T-helper 1 cell treated with Interleukin-12 subunit alpha and Interleukin-12 subunit beta and Interleukin-4 antibody, amounts not matched to agents 30 ng/mL and 1 ng/mL, for 36 hours (primary cell): ENCODE measurements around the gene B3GALT5. TPM values are rescaled to one million over a fixed set of nuclear protein-coding genes. Genes with fewer than 3 reads are reported as not detected.
"Not testable (repeated sequence)": the region's sequence is repeated elsewhere in the genome, so short reads cannot be mapped to it uniquely, and the experiment has no call there.

ENCODE experiments used
- intact Hi-C: fragments of 100-400 bp; cut with micrococcal nuclease; formaldehyde crosslinking; loops from one replicate; pipeline ENCODE4 v1.15.1; 2024
- total RNA-seq: library from RNA; stranded (reverse); gene quantifications from 2 replicates; pipeline ENCODE4 v1.2.3, GENCODE V29; 2022

Gene B3GALT5, protein sequence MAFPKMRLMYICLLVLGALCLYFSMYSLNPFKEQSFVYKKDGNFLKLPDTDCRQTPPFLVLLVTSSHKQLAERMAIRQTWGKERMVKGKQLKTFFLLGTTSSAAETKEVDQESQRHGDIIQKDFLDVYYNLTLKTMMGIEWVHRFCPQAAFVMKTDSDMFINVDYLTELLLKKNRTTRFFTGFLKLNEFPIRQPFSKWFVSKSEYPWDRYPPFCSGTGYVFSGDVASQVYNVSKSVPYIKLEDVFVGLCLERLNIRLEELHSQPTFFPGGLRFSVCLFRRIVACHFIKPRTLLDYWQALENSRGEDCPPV
- not detected in 2 replicates for total RNA-seq

DNA sequence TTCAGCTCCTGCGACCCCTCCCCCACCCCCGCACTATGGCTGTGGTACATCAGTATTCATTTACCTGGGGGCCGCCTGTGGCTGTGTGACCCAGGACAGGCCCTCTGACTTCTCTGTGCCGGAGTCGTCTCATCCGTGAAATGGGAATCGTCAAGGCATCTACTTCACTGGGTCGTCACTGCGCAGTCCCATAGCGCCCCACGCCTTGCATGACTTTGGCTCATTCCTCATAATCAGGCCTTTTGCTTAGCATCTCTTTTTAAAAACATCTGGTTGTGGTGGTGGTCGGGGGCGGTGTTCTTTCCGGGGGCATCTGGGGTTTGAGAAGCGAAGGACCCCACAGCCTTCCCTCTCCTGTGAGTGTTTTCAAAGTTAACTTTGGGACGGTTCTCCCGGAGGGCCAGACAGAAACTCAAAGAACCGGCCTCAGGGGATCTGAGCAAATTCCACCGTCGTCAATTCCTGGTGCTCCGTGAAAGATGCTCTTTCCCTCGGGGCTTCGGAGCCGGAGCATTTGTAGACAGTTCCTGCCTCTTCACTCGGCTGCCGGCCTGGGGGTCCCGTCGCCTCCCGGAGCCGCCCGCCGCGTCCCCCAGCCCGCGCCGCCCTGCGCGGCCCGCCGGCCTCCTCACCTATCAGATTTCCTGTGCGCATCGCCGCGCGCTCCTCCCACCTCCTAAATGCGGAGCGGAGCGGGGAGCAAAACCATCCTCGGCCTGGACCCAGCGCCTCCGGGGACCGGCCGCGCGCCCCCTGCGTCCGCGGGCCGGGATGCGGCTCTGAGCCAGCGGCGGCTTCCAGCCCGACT lies at the start of gene B3GALT5:
B3GALT5 (plus strand) TSS at position 708 of the 808 bp plus-strand sequence. CDS start 47,620 bp downstream, outside the sequence.
- intact Hi-C loops = no loop called here

DNA sequence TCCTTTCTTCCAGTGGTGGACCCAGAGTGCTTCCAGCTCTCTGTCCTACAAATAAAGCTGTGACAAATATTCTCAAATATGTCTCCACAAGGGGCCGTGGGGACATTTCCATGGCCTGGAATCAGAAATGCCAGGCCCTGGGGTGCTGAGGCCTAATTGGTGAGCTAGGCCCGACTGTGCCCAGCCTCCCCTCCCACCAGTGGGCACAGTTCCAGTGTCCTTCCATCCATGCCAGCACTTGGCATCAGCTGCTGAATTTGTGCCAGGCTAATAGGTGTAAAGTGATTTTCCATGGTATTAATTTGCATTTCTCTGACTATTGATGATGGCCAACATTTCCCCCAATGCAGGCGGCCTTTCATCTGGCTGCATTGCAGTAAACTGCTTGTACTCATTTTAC lies 48.5 kb upstream of the B3GALT5 start:
- intact Hi-C loops = no loop called here

DNA sequence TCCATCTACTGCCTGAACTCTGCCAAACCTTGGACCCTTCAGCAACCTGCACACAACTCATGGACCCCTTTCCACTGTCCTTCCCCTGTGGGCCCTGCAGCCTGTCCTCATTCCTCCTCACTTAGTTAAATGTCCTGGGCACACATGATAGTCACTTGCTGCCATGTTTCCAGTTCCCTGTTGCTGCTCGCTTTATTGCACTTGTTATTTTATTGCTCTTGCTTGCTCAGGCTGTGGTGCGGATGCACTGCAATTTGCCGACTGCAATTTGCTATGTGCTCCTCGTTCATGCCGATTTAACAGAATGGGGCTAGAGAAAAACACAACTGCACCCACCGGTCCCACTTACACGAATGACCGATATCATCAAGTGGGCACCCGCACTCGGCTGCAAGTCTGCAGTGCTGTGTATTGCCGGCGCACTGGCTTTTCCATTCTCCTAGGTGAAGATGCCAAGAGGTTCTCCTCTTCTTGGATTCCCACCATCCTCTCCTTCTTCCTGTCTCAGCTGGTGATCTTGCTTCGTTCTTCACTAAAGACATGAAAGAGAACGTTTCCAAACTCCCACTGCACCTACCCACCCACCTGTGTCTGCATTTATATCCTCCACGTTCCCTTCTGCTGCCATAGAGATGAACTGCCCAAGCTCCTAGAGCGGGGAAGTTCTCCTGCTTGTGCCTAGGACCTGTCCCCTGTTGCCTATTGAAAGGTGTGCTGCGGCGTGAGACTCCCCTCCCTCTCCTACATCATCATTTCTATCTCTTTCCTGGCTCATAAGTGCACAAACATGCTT lies 45.4 kb upstream of the B3GALT5 start:
- intact Hi-C loops = no loop called here

DNA sequence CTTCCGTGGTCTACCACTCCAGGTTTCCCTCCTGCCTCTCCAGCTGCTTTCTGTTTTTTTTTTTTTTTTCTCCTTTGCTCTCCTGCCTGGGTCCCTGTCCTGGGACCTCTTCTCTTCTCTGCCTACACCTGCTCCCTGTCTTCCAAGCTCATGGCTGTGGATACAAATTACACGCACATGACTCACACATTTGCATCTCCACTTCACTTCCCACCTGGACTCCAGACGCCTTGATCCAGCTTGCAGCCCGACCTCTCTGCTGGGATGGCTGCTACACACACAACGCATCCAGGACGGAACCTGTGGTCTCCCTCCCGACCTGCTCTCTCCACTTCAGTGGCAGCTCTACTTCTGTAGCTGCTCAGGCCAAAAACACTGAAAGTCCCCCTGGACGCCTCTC lies 44.4 kb upstream of the B3GALT5 start:
- intact Hi-C loops = no loop called here

DNA sequence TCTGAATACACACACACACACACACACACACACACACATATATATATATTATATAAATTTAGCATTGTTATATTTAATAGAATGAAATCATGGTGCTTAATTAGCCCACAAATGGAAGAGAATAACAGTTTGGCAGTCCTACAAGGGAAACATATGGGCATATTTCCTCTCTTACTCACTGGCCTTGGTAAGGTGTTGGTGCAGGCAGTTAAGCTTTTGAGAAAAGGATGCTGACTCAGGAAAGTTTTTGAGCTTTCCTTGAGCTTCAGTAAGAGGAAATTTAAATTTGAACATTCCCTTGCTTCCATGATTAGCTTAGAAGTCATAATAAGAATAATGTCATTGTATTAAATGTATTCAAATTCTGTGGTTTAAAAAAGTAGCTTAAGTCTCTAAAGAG lies 37.0 kb upstream of the B3GALT5 start:
- intact Hi-C loops = no loop called here

DNA sequence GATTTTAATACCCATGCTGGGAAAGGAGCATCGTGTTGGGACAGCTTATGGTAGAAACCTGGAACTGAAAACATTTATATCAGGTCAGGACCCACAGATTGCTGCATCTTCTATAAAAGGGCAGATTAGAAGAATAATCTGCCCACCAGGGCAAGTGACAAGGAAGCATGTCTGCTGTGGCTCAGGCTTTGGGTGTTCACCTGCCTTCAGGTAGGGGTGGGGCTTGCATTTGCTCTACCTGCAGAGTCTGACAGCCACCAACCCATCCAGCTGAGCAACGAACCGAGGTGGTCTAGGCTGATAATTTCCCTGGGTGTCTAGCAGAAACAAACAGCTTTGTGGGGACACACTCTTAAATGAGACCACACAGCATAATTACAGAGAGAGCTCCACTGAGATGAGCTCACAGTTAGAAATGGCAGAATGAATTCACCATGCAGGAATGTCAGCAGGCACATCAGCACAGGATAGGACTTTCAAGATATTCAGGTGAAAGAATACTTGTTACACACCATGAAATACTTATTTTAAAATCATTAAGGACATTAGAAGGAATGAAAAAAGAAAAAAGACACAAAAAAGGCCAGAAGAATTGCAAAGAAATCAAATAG lies 36.1 kb upstream of the B3GALT5 start:
- intact Hi-C loops = no loop called here

DNA sequence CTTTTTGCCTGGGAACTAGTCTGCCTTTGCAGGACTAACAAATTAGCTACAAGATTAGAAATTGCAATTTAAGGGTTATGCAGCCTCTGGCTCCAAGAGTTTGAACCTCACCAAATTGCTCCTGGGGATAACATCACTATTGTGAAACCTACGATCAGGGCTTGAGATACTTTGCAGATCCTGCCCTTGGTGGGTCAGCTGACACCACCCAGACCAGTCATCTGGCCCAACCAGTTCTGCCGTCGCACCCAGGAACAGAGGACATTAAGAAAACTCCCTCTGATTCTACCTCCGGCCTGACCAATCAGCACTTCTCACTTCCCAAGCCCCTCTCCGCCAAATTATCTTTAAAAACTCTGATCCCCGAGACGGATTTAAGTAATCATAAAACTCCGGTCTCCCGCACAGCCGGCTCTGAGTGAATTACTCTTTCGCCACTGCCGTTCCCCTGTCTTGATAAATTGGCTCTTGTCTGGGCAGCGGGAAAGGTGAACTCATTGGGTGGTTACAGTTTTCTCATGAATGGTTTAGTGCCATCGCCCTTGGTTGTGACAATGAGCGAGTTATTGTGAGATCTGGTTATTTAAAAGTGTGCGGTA lies 32.9 kb upstream of the B3GALT5 start:
- intact Hi-C loops = no loop called here

DNA sequence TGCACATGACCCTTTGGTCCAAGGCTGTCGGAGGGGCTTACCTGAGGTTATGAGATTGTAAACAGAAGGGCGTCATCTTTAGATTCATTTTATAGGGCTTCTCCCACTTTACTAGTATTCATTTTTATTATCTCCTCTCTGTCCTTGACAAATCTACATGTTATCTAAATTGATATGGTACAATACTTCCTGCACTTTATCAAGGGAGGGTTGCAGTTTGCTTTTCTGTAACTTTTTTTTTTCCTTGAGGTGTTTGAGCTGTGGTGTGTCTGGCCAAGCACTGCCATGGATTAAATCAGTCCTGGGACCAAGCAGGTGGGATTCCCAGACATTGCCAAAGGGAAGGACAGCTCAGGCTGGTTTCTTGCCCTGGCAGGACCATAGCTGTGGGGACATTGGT lies 32.0 kb upstream of the B3GALT5 start:
- intact Hi-C loops = no loop called here

DNA sequence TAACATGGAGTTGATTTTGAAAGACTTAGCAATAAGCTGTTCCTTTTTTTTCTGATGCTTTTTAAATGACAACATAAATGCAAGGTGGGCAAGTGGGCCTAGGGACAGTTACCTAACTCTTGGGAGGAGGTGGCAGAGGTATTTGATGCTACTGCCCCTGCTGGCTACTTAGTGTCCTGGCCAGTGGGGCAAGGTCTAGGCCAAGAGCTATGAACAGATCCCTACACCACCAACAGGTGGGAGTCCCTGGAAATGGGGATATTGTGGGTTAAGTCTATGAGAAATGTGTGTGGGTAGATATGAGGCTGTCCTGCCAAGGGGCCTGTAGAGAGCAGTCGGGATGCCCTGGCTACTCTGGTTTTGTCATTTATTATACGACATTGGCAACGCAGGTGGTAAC lies 31.3 kb upstream of the B3GALT5 start:
- intact Hi-C loops = no loop called here

DNA sequence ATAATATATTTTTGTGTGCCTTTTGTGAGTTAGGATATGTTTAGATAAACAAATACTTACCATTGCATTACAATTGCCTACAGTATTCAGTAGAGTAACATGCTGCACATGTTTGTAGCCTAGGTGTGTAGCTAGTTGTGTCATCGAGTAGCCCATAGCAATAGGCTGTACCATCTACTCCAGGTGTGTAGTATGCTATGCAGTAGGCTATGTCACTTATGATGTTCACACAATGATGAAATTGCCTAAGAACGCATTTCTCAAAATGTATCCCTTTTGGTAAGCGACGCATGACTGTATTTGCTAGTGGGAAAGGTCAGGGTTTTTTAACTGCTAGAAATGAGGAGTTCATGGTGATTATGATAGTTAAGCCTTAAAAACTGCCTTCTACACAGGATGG lies 30.0 kb upstream of the B3GALT5 start:
- intact Hi-C loops = no loop called here

DNA sequence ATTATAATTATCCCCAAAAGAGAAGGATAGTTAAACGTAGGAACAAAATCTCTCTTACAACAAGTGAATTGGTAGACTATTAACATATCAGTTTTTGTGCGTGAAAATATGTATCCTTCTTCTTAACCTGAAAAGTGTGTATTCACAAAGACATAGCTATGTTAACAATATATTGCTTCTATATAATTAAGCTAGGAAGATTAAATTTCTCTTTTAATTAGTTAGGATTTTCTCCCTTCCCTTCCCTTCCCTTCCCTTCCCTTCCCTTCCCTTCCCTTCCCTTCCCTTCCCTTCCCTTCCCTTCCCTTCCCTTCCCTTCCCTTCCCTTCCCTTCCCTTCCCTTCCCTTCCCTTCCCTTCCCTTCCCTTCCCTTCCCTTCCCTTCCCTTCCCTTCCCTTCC lies 29.2 kb upstream of the B3GALT5 start:
- intact Hi-C loops = not testable (repeated sequence)

DNA sequence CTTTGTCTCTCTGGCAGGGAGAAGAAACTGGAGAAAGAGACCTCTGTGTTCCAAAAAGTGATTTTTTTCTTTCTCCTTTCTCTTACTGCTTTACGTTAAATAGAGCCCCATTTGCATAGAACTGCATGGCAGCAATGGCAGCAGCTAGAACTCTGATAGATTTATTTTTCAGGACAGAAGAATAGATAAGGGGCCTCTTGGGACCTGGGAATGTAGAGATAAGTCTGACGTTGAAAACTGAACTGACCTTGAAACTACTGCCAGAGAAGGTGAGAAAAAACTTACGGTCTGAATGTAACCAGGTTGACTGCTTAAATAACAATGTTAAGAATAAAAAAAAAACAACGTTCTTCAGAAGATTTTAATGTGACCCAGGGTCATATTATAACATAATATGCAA lies 25.4 kb upstream of the B3GALT5 start:
- intact Hi-C loops = no loop called here

DNA sequence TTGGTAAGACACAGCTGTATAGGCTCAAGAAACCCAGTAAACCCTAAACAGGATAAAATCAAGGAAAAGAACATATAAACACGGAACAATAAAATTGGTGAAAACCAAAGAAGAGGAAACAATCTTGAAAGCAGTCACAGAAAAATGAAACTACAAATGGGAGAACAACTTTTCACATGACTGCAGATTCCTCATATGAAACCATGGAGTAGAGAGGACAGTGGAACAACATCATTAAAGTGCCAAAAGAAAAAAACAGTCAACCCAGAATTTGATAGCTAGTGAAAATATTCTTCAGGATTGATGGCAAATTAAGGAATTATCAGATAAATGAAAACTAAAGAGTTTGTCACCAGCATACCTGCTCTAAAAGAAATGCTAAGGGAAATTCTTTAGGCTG lies 23.9 kb upstream of the B3GALT5 start:
- intact Hi-C loops = no loop called here

DNA sequence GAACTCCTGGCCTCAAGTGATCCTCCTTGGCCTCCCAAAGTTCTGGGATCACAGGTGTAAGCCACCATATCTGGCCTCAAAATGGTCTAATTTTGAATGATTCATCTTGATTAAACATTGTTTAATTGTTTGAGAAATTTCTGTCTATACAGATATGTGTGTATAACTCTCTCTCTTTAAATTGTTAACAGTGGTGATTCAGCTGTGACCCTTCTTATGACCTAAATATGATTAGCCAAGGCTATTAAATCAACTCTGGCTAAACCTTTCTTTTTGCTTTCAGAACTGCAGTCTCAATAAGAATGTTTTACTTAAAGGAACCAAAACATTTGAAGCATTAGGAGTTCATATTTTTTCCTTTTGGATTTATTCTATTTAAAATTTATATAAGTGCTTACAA lies 19.2 kb upstream of the B3GALT5 start:
- intact Hi-C loops = no loop called here

DNA sequence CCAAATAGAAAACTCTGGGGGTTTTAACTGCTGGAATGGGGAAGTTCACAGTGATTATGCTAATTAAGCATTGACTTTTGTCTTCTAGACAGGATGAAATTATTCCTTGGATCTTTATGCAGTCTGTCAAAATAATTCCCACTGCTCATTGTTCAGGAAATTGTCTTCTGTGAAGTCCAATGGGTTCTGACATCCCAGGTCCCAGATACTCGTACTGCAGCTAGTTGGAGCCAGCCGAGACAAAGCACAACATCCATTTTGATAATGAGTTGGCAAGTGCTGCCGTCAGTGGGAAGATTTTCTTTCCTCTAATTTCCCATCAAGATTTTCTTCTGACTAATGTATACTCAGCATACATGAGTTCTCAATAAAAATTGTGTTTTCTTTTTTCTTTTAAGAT lies 17.3 kb upstream of the B3GALT5 start:
- intact Hi-C loops = no loop called here

DNA sequence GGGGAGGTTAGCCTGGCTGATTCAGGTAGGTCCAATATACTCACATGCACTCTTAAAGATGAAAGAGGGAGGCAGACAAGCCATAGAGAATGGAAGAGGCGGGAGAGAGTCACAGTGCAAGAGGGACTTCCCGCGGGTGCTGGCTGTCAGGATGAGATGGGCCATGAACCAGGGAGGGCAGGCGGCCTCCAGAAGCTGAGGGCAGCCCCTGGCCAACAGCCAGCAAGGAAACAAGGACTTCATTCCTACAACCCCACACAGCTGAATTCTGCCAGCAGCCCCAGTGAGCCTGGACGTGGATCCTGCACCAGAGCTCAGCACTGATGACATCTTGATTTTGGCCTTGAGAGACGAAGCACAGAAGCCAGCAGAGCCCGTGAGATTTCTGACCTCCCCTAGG lies 15.1 kb upstream of the B3GALT5 start:
- intact Hi-C loops = no loop called here

DNA sequence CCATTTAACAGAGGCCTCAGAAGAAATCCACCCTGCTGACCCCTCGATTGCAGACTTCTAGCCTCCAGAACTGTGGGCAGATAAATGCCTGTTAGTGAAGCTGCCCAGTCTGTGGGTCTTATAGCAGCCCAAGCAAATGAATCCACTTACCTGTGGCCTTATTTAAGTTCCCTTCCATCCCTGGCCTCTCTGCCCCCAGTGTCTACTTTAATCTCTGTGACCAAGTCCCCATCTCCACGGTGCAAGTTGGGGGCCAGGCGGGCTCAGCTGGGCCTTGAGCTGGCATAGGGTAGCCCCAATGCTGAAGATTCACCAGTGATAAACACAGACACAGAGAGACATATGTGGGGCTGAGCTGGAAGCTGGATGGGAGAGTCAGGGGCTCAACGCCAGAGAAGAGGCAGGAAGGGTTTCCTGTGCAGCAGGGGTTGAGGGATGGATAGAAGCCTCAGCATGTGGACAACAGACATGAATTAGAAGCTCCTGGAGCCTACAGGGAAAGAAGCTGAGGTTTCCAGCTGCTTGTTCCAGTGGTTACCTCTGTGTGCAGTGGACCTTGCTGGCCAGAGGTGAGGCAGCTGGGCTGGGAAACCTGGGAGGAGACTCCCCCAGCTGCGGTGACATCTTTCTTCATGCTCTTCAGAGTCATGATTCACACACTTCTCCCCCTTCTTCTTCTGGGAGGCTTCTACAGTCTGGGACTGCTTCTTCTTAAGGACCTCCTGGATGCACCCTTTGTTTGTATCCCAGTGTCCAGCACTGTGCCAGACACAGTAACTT lies 13.4 kb upstream of the B3GALT5 start:
- intact Hi-C loops = no loop called here

DNA sequence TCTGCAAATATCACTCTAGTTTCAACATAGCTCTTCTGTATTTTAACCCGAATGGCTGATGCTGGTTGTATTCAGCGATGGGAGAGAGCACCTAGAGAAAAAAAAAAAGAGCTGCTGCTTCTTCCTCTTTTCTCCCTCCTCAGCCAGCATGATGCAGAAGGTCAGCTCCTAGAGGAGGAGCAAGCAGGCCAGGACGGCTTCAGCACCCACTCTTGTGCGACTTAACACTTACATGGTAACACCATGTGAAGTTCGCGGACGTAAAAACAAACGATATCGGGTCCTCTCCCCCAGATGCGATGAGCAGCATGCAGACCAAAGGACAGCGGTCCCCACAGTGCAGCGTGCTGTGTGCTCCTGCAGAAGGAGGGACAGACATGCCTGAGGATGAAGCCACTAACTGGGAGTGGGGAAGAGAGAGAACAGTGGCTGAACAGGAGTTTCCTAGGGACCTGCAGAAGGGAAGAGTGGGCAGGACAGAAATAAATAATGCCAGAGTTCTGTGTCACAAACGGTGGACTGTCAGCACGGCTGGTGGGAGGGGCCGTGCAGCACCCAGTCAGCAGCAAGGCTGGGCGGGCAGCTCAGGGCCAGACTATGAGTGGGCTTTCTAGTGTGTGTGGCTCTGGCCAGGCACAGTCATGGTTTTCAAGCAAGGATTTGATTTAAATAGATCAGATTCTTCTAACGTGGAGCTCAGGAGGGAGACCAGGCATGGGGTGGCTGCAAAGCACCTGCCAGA lies 11.4 kb upstream of the B3GALT5 start:
- intact Hi-C loops = no loop called here

DNA sequence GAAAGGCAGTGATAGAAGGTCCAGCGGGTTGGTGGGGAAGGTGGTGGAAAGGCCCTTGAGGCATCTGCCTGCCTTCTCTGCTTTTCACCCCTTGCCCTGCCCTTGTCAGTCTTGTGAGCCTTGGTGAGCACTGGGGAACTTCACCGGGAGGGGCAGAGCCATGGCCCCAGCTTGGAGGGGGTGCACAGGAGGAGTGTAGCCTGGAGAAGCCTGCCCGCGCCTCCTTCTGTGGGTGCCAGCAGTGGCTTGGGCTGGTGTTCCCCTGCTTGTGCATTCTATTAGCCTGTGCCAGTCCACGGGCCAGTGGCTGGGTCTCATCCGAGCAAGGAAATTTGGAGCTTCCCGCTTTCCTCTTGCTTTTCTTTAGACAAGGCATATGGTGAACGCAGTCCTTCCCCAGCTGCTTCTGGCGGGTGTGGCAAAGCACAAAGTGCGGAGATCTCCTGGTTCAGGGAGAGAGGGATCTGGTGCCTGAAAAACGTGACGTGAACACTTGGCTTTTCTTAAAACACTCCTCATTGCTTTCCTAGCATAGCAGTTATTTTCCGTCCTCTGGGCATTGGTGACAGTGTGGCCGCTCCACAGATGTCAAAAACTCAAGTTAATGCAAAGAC lies 10.6 kb upstream of the B3GALT5 start:
- intact Hi-C loops = no loop called here
